Adrenal gland (tissue), 5 donors: ENCODE data around the gene CDKAL1.

ENCODE experiments used
- POLR2A ChIP-seq, 2 donors: fragments of 450-650 bp; IDR thresholded peaks; one replicate each; pipeline ENCODE4 v1.6.1; 2017; ENCODE audit warnings: antibody characterized with exemption in 2 of 2, mild to moderate bottlenecking in 2 of 2, moderate library complexity in 1 of 2
- TF ChIP-seq, protein P1 (sequence below), 6 experiments: fragments of 450-650 bp in 4 of 6; fragments of 200-600 bp in 2 of 6; sonication (generic) in 1 of 6; IDR thresholded peaks; 1 replicate in 5 of 6; 2 replicates in 1 of 6; pipeline versions ENCODE4 v1.5.1 to v1.8.0; 2016 to 2021; ENCODE audit warnings: antibody characterized with exemption in 6 of 6, mild to moderate bottlenecking in 2 of 6, moderate library complexity in 1 of 6
- donor health status: DM: no; HTN: no; CAD: no.

GRCh38 chr6:20548264-20548663 is 14.0 kb downstream of the CDKAL1 start:
- TF ChIP-seq, protein P1, sequence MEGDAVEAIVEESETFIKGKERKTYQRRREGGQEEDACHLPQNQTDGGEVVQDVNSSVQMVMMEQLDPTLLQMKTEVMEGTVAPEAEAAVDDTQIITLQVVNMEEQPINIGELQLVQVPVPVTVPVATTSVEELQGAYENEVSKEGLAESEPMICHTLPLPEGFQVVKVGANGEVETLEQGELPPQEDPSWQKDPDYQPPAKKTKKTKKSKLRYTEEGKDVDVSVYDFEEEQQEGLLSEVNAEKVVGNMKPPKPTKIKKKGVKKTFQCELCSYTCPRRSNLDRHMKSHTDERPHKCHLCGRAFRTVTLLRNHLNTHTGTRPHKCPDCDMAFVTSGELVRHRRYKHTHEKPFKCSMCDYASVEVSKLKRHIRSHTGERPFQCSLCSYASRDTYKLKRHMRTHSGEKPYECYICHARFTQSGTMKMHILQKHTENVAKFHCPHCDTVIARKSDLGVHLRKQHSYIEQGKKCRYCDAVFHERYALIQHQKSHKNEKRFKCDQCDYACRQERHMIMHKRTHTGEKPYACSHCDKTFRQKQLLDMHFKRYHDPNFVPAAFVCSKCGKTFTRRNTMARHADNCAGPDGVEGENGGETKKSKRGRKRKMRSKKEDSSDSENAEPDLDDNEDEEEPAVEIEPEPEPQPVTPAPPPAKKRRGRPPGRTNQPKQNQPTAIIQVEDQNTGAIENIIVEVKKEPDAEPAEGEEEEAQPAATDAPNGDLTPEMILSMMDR (IDR thresholded peaks at IDR 0.05) = no peak
- TF ChIP-seq POLR2A (IDR thresholded peaks at IDR 0.05) = no peak
